H9 (cell line): ENCODE results near the gene NPAS2. TPM values are rescaled to one million over a fixed set of nuclear protein-coding genes. Genes with fewer than 3 reads are reported as not detected.

Source experiments
- DNase-seq: peaks from one replicate; pipeline ENCODE4 v3.0.0-alpha.2; 2017
- H2AFZ ChIP-seq: one replicate; pipeline ENCODE4 v1.6.1; 2013; ENCODE audit warnings: mild to moderate bottlenecking, low read length, control low read depth, moderate library complexity
- H2AK5ac ChIP-seq: 2 replicates; pipeline ENCODE4 v1.6.1; 2013; ENCODE audit warnings: low read length, control low read depth, mixed read lengths; ENCODE audit not compliant: insufficient read length
- H2BK120ac ChIP-seq: one replicate; pipeline ENCODE4 v1.6.1; 2013; ENCODE audit warnings: low read depth, mild to moderate bottlenecking, low read length, control low read depth, inconsistent platforms; ENCODE audit not compliant: poor library complexity, severe bottlenecking
- H2BK12ac ChIP-seq: 2 replicates; pipeline ENCODE4 v1.6.1; 2013; ENCODE audit warnings: low read length, control low read depth, mixed read lengths, low read depth; ENCODE audit not compliant: insufficient read length
- H2BK15ac ChIP-seq: 2 replicates; pipeline ENCODE4 v1.6.1; 2013; ENCODE audit warnings: low read depth, low read length, control low read depth
- H2BK20ac ChIP-seq: one replicate; pipeline ENCODE4 v1.6.1; 2013; ENCODE audit warnings: low read depth, mild to moderate bottlenecking, low read length, control low read depth, inconsistent platforms; ENCODE audit not compliant: poor library complexity, severe bottlenecking
- H2BK5ac ChIP-seq: 2 replicates; pipeline ENCODE4 v1.6.1; 2013; ENCODE audit warnings: low read length, control low read depth, mixed read lengths; ENCODE audit not compliant: insufficient read length
- H3K14ac ChIP-seq: 2 replicates; pipeline ENCODE4 v1.6.1; 2013; ENCODE audit warnings: low read length, control low read depth; ENCODE audit not compliant: insufficient read depth
- H3K18ac ChIP-seq: 2 replicates; pipeline ENCODE4 v1.6.1; 2013; ENCODE audit warnings: low read depth, mild to moderate bottlenecking, mixed read lengths, low read length, control low read depth; ENCODE audit not compliant: insufficient read length
- H3K23ac ChIP-seq: 2 replicates; pipeline ENCODE4 v1.6.1; 2013; ENCODE audit warnings: low read length, control low read depth, mixed read lengths, low read depth; ENCODE audit not compliant: insufficient read length
- H3K23me2 ChIP-seq: 2 replicates; pipeline ENCODE4 v1.6.1; 2013; ENCODE audit warnings: low read depth, mild to moderate bottlenecking, mixed read lengths, low read length, control low read depth; ENCODE audit not compliant: insufficient read length, poor library complexity, severe bottlenecking
- H3K27ac ChIP-seq: 2 replicates; pipeline ENCODE4 v1.5.1; 2013; ENCODE audit warnings: low read length, control low read depth, mixed read lengths, low read depth; ENCODE audit not compliant: insufficient read length
- H3K27me3 ChIP-seq: 2 replicates; pipeline ENCODE4 v1.6.1; 2013; ENCODE audit warnings: low read length, control low read depth, inconsistent platforms; ENCODE audit not compliant: insufficient read depth
- H3K4ac ChIP-seq: 2 replicates; pipeline ENCODE4 v1.6.1; 2013; ENCODE audit warnings: low read depth, mild to moderate bottlenecking, control low read depth, inconsistent platforms, low read length, moderate library complexity
- H3K4me1 ChIP-seq: 2 replicates; pipeline ENCODE4 v1.6.1; 2013; ENCODE audit warnings: low read length, control low read depth, inconsistent platforms; ENCODE audit not compliant: insufficient read depth
- H3K4me2 ChIP-seq: 2 replicates; pipeline ENCODE4 v1.6.1; 2013; ENCODE audit warnings: low read length, control low read depth, mixed read lengths; ENCODE audit not compliant: insufficient read length, insufficient read depth
- H3K56ac ChIP-seq: 2 replicates; pipeline ENCODE4 v1.6.1; 2013; ENCODE audit warnings: low read depth, mild to moderate bottlenecking, mixed read lengths, low read length, control low read depth; ENCODE audit not compliant: insufficient read length
- H3K79me1 ChIP-seq: 2 replicates; pipeline ENCODE4 v1.6.1; 2013; ENCODE audit warnings: low read depth, mild to moderate bottlenecking, moderate library complexity, low read length, control low read depth, inconsistent platforms; ENCODE audit not compliant: insufficient read depth, poor library complexity, severe bottlenecking
- H3K79me2 ChIP-seq: 2 replicates; pipeline ENCODE4 v1.6.1; 2013; ENCODE audit warnings: low read length, control low read depth, inconsistent platforms; ENCODE audit not compliant: insufficient read depth
- H3K9ac ChIP-seq: 2 replicates; pipeline ENCODE4 v1.6.1; 2013; ENCODE audit warnings: low read length, control low read depth, mixed read lengths; ENCODE audit not compliant: insufficient read length; ENCODE audit errors: extremely low read depth
- H3K9me3 ChIP-seq: one replicate; pipeline ENCODE4 v1.6.1; 2013; ENCODE audit warnings: low read depth, low read length, inconsistent platforms; ENCODE audit not compliant: control insufficient read depth
- H3T11ph ChIP-seq: one replicate; pipeline ENCODE4 v1.6.1; 2013; ENCODE audit warnings: mild to moderate bottlenecking, low read length, control low read depth, inconsistent platforms
- H4K20me1 ChIP-seq: one replicate; pipeline ENCODE4 v1.6.1; 2013; ENCODE audit not compliant: control insufficient read depth, insufficient read length, insufficient read depth
- H4K5ac ChIP-seq: 2 replicates; pipeline ENCODE4 v1.6.1; 2013; ENCODE audit warnings: low read depth, mild to moderate bottlenecking, mixed read lengths, low read length, control low read depth; ENCODE audit not compliant: insufficient read length
- H4K8ac ChIP-seq: replicated peaks from 2 replicates; pipeline ENCODE4 v1.6.1; 2013; ENCODE audit warnings: low read length, control low read depth, mixed read lengths, low read depth; ENCODE audit not compliant: insufficient read length
- H4K91ac ChIP-seq: 2 replicates; pipeline ENCODE4 v1.6.1; 2013; ENCODE audit warnings: low read depth, mild to moderate bottlenecking, moderate library complexity, mixed read lengths, low read length, control low read depth; ENCODE audit not compliant: insufficient read length
- H3K27ac Mint-ChIP-seq, 3 experiments: 2 replicates in 2 of 3; 3 replicates in 1 of 3; pipeline ENCODE4 v1.8.0; 2020 to 2021; ENCODE audit warnings: mixed read lengths in 3 of 3, mild to moderate bottlenecking in 1 of 3, moderate library complexity in 1 of 3
- H3K27me3 Mint-ChIP-seq: 2 replicates; pipeline ENCODE4 v1.8.0; 2021; ENCODE audit warnings: low read depth, mild to moderate bottlenecking, moderate library complexity, mixed read lengths
- H3K36me3 Mint-ChIP-seq, 3 experiments: 2 replicates in 2 of 3; 3 replicates in 1 of 3; pipeline ENCODE4 v1.8.0; 2020 to 2021; ENCODE audit warnings: low read depth in 3 of 3, mixed read lengths in 3 of 3; ENCODE audit not compliant: insufficient read depth in 1 of 3
- H3K4me1 Mint-ChIP-seq, 2 experiments: 2 replicates each; pipeline ENCODE4 v1.8.0; 2020; ENCODE audit warnings: mixed read lengths in 2 of 2
- H3K4me3 Mint-ChIP-seq, 2 experiments: 2 replicates in 1 of 2; 3 replicates in 1 of 2; pipeline ENCODE4 v1.8.0; 2020 to 2021; ENCODE audit warnings: mild to moderate bottlenecking in 2 of 2, mixed read lengths in 2 of 2, moderate library complexity in 1 of 2
- H3K9me3 Mint-ChIP-seq, 2 experiments: 2 replicates in 1 of 2; 3 replicates in 1 of 2; pipeline ENCODE4 v1.8.0; 2020; ENCODE audit warnings: mild to moderate bottlenecking in 2 of 2, mixed read lengths in 2 of 2, moderate library complexity in 1 of 2
- WGBS: extraction: QIAGEN DNeasy Blood & Tissue Kit; methylation state at CpG from one replicate; pipeline ENCODE4 v1.1.7; 2013; ENCODE audit warnings: missing lambda C conversion rate, low lambda C conversion rate, mixed read lengths; ENCODE audit not compliant: insufficient read length; ENCODE audit errors: extremely low coverage; 5-methylcytosine and 5-hydroxymethylcytosine counted together
- total RNA-seq: library from RNA; stranded (reverse); gene quantifications from 2 replicates; pipeline ENCODE4 v1.2.1, GENCODE V29; 2021
- TF ChIP-seq, protein P1 (sequence below): fragments of 200-600 bp; sonication (generic); conservative IDR thresholded peaks from 3 replicates; pipeline ENCODE4 v1.8.0; 2021; ENCODE audit warnings: antibody characterized with exemption, mild to moderate bottlenecking

The NPAS2 gene
- total RNA-seq, 1 experiment from 2014 or later = 1.3 TPM

DNA sequence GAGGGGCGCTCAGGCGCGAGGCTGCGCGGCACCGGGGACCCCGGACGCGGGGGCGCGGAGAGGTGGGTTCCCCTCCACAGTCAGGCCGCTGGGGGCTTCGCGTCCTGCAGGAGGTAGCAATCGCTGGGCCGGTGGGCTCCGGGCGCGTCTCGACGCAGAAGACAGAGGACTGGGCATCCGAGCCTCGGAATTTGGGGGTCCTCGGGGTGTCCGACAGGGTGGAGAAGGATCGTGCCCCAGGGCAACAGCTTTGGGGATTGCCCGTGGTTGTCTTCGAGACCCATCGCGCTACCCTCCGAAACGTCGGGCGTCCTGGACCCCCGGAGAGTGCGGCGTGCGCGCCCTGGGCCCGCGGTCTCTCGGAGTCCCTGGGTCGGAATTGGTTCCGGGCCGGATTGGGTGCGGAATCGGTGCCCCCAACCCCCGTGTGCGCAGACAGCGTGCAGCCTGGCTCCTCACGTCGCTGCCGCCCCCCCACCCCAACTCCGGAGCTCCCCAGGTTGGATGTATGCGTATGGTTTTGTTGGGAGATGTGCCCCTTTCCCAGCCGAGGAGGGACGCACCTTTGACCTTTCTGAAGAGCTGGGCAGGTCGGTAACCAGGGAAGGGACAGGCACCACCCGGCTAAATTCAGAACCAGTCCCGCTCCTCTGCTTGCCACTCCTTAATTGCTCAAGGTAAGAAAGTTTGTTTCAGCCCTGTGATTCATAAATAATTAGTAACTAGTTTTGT is 750 bp downstream of the NPAS2 start:
- Histone ChIP-seq H4K5ac (no peak overlapping the region), H3K27me3 (peaks cover 28% of the 10 kb centered on the region), H3K14ac (peak overlapping the region; percentile 24; the same call in 1 of the 2 replicates), H2AFZ (no peak overlapping the region), H2BK15ac (no peak overlapping the region), H3K9me3 (no peaks in the 10 kb centered on the region), H3K79me2 (no peaks in the 10 kb centered on the region), H3K4ac (no peak overlapping the region), H3K4me2 (peak overlapping the region; percentile 86), H3K18ac (no peak overlapping the region), H2BK20ac (no peak overlapping the region), H3T11ph (no peak overlapping the region), H3K56ac (no peak overlapping the region), H3K4me1 (peaks cover 3% of the 10 kb centered on the region; the same call in 1 of the 2 replicates), H3K23me2 (peaks cover 23% of the 10 kb centered on the region), H2BK12ac (no peak overlapping the region), H2AK5ac (no peak overlapping the region), H3K79me1 (no peaks in the 10 kb centered on the region), H3K9ac (no peak overlapping the region), H3K23ac (no peak overlapping the region), H4K8ac (no peak overlapping the region), H4K20me1 (no peaks in the 10 kb centered on the region), H2BK120ac (no peak overlapping the region), H2BK5ac (no peak overlapping the region), H3K27ac (no peak overlapping the region), H4K91ac (no peak overlapping the region)
- peak overlapping the region; percentile 58 to 77 for H3K4me3 Mint-ChIP-seq
- no peaks in the 10 kb centered on the region; a peak in 1 of 5 replicates for H3K9me3 Mint-ChIP-seq
- DNase-seq = no peak
- peaks cover 11 to 32% of the 10 kb centered on the region in 2 experiments for H3K4me1 Mint-ChIP-seq
- peaks cover 82% of the 10 kb centered on the region for H3K27me3 Mint-ChIP-seq
- no CpG with 5 or more reads among the region's 60 CpGs for WGBS
- TF ChIP-seq, protein P1, sequence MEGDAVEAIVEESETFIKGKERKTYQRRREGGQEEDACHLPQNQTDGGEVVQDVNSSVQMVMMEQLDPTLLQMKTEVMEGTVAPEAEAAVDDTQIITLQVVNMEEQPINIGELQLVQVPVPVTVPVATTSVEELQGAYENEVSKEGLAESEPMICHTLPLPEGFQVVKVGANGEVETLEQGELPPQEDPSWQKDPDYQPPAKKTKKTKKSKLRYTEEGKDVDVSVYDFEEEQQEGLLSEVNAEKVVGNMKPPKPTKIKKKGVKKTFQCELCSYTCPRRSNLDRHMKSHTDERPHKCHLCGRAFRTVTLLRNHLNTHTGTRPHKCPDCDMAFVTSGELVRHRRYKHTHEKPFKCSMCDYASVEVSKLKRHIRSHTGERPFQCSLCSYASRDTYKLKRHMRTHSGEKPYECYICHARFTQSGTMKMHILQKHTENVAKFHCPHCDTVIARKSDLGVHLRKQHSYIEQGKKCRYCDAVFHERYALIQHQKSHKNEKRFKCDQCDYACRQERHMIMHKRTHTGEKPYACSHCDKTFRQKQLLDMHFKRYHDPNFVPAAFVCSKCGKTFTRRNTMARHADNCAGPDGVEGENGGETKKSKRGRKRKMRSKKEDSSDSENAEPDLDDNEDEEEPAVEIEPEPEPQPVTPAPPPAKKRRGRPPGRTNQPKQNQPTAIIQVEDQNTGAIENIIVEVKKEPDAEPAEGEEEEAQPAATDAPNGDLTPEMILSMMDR = no peak
- no peak overlapping the region for H3K27ac Mint-ChIP-seq
- H3K36me3 Mint-ChIP-seq = no peaks in the 10 kb centered on the region
